ENCODE measurements around the gene CA11.
A peak's percentile ranks its signal among the peaks of the same experiment; 100 is the strongest.

The CA11 gene

DNA sequence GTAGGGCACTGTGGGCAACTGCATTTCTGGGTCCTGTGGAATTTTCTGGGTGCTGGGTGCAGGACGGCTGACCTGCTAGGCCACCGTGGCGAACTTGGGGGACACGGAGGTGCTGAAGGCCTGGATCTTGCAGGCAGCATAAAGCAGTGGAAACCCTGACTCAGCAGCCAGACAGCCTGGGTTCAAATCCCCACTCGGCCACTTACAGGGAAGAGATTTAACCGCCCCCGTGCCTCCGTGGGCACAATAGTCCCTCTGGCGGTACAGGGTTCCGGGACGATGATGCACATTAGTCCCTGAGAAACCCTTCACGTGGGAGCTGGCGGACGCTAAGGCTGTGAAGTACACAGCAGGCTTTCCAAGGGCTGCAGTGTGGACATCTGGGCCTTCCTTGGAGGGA is 34.1 kb downstream of the CA11 start:
- no peak for DNase-seq

DNA sequence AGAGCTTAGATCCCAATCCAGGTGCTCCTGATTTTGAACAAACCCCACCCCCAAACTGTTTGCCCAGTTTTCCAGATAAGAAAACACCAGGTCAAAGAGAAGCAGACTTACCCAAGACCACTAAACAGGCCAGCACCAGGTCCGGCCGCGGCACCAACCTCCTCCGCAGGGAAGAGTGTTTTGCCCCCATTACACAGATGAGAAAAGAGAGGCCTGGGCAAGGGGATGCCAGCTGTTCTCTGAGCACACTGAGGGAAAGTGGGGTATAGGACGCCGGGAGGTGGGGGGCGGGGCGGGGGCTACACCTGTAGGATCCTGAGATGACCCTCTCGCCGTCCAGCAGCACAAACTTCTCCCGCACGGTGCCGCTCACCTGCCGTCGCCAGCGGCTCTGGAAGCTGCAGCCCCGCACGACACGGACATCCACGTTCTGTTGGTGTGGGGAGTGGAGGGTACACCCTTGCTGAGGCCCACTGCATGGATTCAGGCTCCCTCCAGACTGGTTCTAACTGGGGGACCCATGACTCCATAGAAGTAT is 36.3 kb downstream of the CA11 start:
- no peak for DNase-seq

DNA sequence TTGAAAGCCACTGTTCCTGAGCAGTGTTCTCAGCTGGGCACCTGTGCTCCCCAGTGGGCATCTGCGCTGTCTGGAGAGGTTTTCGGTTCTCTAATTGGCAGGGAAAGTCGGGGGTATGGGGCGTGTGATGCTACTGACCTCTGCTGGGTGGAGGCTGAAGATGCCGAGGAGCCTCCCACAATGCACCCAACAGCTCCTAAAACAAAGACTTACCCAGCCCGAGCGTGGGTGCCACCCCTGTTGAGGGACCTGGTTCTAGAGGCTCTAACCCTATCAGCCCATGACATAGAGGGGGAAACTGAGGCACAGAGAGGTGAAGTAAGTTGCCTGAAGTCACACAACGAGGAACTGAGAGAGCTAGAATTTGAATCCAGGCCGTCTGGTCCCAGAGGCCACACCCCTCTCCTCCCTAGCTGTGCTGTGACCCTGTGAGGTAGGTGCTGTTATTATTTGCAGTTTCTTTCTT is 37.2 kb downstream of the CA11 start:
- DNase-seq, result peak; percentile 75

DNA sequence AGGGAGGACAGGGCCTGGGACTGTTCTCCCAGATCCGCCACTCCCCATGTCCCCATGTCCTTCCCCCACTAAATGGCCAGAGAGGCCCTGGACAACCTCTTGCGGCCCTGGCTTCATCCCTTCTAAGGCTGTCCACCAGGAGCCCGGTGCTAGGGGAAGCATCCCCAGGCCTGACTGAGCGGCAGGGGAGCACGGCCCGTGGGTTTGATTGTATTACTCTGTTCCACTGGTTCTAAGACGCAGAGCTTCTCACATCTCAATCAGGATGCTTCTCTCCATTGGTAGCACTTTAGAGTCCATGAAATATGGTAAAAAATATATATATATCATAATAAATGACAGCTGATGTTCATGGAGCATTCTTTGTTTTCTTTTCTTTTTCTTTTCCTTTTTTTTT is 38.6 kb downstream of the CA11 start:
- DNase-seq, result no peak

DNA sequence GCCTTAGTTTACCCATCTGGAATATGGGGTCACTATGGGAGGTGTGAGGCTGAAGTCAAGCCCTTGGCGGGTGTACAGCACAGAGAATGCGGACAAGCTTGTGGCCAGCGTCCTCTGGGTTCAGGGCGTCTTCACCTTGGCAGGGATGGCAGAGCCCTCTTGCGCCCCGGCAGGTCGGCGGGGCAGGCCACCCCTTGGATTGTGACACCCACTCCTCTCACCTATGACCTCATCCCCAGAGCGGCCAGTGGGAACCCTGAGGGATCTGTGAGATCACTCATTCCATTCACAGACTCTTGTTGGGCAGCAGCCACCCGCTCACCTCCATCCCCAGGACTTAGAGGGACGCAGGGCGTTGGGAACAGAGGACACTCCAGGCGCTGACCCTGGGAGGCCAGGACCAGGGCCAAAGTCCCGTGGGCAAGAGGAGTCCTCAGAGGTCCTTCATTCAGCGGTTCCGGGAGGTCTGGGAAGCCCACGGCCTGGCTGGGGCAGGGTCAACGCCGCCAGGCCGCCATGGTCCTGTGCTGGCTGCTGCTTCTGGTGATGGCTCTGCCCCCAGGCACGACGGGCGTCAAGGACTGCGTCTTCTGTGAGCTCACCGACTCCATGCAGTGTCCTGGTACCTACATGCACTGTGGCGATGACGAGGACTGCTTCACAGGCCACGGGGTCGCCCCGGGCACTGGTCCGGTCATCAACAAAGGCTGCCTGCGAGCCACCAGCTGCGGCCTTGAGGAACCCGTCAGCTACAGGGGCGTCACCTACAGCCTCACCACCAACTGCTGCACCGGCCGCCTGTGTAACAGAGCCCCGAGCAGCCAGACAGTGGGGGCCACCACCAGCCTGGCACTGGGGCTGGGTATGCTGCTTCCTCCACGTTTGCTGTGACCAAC is 39.3 kb downstream of the CA11 start, which contains the start of gene SPACA4:
Gene SPACA4, plus strand, starts transcription at position 280 of the 896 bp plus-strand sequence. Its CDS starts 237 bp downstream, at position 517.
- no peak for DNase-seq

DNA sequence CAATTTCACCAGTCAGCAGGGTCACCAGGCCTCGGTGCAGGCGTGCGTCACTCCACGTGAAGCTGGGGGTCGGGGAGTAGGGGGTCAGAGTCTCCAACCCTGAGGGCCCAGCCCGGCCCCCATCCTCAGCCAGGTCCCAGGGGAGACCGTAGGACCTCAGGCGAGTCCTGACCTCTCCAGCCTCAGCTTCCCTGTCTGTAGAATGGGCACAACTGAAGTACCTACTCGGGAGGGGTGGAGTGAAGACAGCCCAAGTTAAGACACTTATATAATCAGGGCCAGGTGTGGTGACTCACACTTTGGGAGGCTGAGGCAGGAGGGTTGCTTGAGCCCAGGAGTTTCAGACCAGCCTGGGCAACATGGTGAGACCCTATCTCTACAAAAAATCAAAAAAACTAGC is 42.1 kb downstream of the CA11 start:
- DNase-seq, result no peak

DNA sequence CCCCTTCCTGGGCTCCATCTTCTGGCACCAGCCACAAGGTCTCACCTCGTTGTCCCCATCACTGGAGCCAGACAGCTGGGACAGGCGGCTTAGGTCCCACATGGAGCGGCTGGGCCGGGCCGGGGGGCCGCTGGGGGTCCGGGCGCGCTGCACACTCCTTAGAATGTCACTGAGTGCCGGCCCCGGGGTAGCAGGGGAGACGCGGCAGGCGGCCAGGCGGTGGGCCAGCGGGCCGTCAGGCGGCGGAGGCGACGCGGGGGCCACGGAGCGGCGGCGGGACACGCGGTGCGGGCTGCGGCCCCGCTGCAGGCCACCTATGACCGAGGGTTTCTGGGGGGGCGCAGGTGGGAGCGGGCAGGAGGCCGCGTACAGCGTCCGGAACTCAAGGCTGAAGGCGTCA is 42.5 kb downstream of the CA11 start:
- DNase-seq, result no peak

DNA sequence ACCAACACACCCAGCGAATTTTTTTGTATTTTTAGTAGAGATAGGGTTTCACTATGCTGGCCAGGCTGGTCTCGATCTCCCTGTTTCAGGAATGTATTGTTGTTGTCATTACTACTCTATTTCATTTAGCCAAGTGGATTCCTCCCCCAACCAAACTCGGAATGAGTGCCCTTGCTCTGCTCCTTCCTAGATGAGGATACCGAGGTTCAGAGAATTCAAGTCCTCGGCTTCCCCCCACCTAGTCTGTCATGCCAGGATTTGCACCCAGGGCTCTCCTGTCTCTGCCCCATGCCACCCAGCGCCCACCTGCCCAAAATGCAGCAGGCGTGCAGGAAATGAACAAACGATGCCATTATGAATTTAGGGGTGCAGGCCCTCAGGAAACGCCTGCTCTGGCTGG is 43.0 kb downstream of the CA11 start:
- no peak for DNase-seq

DNA sequence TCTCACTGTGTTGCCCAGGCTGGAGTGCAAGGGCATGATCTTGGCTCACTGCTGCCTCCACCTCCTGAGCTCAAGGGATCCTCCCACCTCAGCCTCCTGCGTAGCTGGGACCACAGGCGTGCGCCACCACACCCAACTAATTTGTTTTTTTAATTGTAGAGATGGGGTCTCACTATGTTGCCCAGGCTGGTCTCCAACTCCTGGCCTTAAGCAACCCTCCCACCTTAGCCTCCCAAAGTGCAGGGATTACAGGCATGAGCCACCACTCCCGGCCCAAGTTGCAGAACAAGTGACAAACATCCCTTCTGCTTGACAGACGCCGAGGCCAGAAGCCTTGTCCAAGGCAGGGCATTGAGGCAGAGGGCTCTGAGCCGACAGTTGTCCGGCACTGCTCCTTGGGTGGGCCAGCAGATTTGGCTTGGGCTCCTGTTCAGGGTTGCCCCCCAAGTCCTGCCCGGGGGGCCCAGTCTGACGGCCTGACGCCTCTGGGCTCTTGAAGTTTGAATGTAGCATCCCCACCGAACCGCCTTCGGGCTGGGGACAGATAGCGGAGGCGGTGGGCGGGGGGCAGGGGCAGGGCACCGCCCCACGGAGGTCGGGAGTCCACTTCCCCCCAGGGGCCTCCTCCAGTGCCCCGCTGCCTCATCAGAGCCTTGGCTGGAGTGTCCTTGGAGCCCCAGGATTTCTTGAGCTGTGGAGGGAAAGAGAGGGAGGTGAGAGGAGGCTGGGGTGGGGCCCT is 45.1 kb downstream of the CA11 start:
- DNase-seq, result no peak

DNA sequence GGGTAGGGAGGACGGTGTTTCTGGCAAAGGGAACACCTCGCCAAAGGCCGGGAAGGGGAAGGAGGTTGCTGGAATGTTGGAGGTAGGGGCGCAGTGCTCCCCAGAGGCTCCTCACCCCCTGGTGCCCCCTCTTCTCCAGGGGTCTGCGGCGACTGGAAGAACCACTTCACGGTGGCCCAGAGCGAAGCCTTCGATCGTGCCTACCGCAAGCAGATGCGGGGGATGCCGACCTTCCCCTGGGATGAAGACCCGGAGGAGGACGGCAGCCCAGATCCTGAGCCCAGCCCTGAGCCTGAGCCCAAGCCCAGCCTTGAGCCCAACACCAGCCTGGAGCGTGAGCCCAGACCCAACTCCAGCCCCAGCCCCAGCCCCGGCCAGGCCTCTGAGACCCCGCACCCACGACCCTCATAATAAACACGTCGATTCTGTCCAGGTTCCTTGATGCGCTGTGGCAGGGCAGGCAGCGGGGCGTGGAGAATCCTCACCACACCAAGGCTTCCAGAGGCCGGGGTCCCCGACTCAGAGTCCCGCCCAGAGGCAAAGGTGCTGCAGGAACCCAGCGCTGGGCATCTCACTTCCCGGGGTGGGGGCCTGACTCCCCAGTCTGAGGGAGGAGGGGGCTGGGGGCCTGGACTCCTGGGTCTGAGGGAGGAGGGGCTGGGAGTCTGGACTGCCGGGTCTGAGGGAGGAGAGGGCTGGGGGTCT is 46.8 kb downstream of the CA11 start:
- no peak for DNase-seq

DNA sequence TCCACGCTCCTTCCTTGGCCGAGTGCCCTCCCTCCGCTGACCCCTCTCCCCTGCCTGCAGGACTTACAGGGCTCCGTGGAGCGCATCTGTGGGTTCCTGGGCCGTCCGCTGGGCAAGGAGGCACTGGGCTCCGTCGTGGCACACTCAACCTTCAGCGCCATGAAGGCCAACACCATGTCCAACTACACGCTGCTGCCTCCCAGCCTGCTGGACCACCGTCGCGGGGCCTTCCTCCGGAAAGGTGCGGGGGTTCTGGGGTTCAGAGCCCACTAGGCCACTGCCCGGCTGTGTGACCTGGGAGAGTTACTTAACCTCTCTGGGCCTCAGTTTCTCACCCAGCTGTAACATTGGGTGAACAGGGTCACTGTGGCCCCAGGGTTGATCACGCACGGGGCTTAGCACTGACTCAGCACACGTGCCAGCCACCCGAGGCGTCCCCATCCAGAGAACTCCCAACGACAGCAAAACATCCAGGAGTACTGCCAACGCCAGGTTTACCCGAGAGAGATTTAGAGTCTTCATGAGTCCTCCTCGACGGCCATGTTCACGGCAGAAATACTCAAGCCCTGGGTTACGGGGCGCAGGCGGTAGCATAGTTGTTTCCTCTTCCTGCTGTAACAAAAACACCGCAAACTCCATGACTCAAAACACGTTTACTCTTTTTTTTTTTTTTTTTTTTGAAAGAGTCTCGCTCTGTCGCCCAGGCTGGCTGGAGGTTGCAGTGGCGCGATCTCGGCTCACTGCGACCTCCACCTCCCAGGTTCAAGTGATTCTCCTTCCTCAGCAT is 49.1 kb downstream of the CA11 start:
- peak; percentile 68 for DNase-seq

DNA sequence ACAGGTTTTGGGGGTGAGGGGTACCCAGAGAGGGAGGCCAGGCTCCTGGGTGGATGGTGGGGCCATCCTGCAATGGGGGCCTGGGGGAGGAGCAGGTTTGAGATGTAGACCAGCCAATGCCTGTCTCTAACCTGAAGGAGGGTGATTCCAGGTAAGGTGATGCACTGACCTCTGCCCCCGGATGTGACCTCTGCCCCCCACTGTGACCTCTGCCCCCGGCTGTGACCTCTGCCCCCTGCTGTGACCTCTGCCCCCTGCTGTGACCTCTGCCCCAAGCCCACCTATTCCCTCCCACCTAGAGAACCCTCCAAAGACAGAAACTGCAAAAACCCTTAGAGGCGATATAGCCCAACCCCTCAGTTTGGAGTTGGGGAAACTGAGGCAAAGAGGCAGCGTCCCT is 49.8 kb downstream of the CA11 start:
- no peak for DNase-seq

DNA sequence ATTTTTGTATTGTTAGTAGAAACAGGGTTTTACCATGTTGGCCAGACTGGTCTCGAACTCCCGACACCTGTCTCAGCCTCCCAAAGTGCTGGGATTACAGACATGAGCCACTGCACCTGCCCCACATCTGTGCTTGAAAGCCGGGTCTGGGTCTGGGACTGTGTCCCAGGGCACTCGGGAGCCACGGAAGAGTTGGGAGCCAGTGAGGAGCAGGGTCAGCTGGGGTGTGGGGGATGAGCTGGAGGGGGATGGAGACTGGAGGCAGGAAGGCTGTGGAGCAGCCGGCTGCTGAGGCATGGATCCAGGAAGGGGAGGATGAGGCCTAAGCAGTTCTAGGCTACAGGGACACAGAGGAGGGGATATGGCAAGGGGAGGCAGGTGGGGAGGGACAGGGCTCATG is 50.2 kb downstream of the CA11 start:
- no peak for DNase-seq

DNA sequence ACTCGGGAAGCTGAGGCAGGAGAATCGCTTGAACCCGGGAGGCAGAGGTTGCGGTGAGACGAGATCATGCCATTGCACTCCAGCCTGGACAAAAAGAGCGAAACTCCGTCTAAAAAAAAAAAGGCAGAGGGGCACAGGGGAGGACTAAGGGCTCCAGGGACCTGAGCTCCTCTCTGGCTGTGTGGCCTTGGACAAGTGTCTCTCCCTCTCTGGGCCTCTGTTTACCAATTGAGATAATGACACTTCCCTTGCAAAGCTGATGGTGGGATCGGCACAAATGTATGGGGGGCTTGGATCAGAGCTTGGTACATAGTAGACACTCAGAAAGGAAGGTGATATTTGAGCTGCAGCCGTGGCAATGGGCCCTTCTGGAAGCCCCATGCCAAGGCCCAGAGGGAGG is 50.8 kb downstream of the CA11 start:
- no peak for DNase-seq

DNA sequence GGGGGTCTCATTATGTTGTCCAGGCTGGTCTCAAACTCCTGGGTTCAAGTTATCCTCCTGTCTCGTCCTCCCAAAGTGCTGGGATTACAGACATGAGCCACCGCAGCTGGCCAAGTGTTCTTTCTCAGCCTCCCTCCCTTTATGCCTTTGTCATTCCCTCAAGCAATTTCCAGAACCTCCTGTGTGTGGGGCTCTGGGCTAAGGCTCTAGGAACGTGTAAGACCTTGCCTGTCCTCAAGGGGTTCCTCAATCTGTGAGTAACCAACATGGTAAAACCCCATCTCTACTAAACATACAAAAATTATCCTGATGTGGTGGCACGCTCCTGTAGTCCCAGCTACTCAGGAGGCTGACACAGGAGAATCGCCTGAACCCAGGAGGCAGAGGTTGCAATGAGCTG is 55.0 kb downstream of the CA11 start:
- DNase-seq, result no peak

DNA sequence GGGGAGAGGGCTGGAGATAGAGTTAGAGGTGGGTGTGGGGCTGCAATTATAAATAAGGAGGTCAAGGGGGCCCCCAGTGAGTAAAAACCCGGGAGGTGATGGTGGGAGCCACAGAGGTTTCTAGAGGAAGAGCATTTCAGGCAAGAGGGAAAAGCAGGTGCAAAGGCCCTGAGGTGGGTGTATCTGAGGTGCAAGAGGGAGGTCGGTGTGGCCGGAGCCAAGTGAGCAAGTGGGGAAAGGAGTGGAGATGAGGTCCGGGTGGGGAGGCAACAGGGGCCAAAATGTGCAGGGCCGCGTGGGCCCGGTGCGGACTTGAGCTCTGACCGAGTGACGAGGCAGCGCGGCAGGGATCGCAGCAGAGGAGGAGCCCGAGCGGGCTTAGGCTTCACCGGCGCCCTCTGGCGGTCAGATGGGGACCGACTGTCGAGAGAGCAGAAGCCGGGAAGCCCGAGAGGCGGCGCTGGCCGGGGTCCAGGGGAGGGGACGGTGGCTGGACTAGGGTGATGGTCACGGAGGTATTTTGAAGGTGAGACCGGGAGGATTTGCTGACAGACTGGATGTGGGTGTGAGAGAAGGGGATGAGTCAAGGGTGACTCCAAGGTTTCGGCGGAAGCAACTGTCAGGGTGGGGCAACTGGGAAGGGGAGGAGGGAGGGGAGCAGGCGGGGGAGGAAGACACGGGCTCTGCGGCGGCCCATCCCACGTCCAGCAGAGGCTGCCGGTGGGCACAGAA is 57.2 kb downstream of the CA11 start:
- DNase-seq, result peak; percentile 86
